Measurements from ENCODE around the gene METTL25B. TPM values are rescaled to one million over a fixed set of nuclear protein-coding genes. Genes with fewer than 3 reads are reported as not detected.
A peak's percentile ranks its signal among the peaks of the same experiment; 100 is the strongest.

The METTL25B gene
- total and polyA plus RNA-seq, 4 donors = 6.9 to 13.5 (median 11.5) TPM

GRCh38 chr1:156765666-156766065 is 37.4 kb downstream of the METTL25B start:
- 90% methylated on average over 5 of the region's 5 CpGs for WGBS

DNA sequence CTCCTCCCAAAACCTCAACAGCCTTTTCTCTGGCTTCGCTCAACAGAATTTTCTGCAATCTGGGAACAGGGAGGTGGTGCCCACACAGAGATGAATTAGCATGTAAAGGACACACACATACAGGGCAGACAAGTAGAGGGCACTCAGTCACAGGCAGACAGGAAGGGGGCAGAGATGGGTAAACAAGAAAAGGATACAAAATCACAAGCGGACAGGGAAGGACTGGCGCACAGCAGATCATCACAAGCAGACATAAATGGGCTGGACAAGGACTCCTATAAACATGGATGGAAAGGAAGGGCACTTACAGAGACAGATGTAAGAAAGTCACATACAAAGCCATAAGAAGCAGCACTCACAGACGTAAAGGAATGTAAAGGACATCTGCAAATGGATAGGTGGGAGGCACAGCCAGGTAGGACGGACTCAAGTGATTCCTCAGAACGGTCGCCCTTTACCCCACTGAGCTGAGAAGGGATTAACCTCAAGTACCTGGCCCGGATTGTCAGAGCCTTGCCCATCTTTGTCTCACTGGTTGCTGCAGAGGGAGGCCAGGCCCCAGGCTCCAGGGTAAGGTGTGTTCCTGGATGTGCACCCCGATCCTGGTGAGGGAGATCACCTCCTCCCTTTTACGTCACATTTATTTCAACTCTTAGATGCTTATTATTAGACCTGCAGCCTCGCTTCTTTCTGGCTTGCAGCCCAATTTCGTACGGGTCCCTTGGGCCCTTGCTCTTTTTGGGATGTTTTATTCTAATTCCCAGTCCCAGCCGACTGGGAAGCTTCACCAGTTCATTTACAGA is 38.2 kb downstream of the METTL25B start:
- DNase-seq (ENCODE audit: low spot score) = no peak
- Histone ChIP-seq H3K9ac (ENCODE audit: low read depth in 1 of 2, low read length in 2 of 2) (peak overlapping the region; percentile 78 to 96), H3K36me3 (ENCODE audit: control insufficient read depth in 4 of 4, insufficient read depth in 3 of 4, low read depth in 1 of 4, low read length in 3 of 4) (peaks cover 0 to 4% (median under 1%) of the 10 kb centered on the region in 4 donors), H3K4me3 (ENCODE audit: low read depth in 1 of 3, low read length in 3 of 3) (peak overlapping the region; percentile 57 to 91 (median 76)), H3K9me3 (ENCODE audit: control insufficient read depth in 4 of 4, low read length in 3 of 4) (no peaks in the 10 kb centered on the region), H3K27me3 (ENCODE audit: control insufficient read depth in 4 of 4, insufficient read depth in 4 of 4, low read length in 3 of 4) (no peaks in the 10 kb centered on the region), H3K4me1 (ENCODE audit: control insufficient read depth in 4 of 4, insufficient read depth in 4 of 4, low read length in 3 of 4) (peaks cover 3 to 28% (median 26%) of the 10 kb centered on the region in 4 donors), H3K27ac (ENCODE audit: low read depth in 1 of 2, low read length in 2 of 2) (peak overlapping the region; percentile 76 to 87)
- TF ChIP-seq REST (IDR thresholded peaks at IDR 0.05) = no peak
- TF ChIP-seq GABPA (IDR thresholded peaks at IDR 0.05 in 1 of 2, conservative IDR thresholded peaks at IDR 0.05 in 1 of 2) = no peak
- TF ChIP-seq TAF1 (conservative IDR thresholded peaks at IDR 0.05) = peak; percentile 3
- no peak for TF ChIP-seq ZBTB33 (IDR thresholded peaks at IDR 0.05)
- TF ChIP-seq FOXA1 (IDR thresholded peaks at IDR 0.05) = no peak
- TF ChIP-seq EGR1 (IDR thresholded peaks at IDR 0.05; ENCODE audit: low read depth in 2 of 2) = no peak
- no peak for TF ChIP-seq SP1 (IDR thresholded peaks at IDR 0.05)
- 7% methylated on average over 14 of the region's 14 CpGs for WGBS

More at GRCh38 chr1:156765666-156766065, 37.4 kb downstream of the METTL25B start:
- H3K36me3 ChIP-seq (ENCODE audit: control insufficient read depth in 4 of 4, insufficient read depth in 3 of 4, low read depth in 1 of 4, low read length in 3 of 4) = no peaks in the 10 kb centered on the region
- no peak for DNase-seq (ENCODE audit: low spot score)
- H3K9ac ChIP-seq (ENCODE audit: low read depth in 1 of 2, low read length in 2 of 2) = no peak overlapping the region
- peak overlapping the region in 1 of 3 donors; percentile 76 for H3K4me3 ChIP-seq (ENCODE audit: low read depth in 1 of 3, low read length in 3 of 3)
- H3K27me3 ChIP-seq (ENCODE audit: control insufficient read depth in 4 of 4, insufficient read depth in 4 of 4, low read length in 3 of 4) = no peaks in the 10 kb centered on the region
- H3K9me3 ChIP-seq (ENCODE audit: control insufficient read depth in 4 of 4, low read length in 3 of 4) = no peaks in the 10 kb centered on the region
- H3K27ac ChIP-seq (ENCODE audit: low read depth in 1 of 2, low read length in 2 of 2) = no peak overlapping the region
- no peak for TF ChIP-seq RAD21 (IDR thresholded peaks at IDR 0.05)
- TF ChIP-seq HNF4G (IDR thresholded peaks at IDR 0.05) = no peak
- TF ChIP-seq SP1 (IDR thresholded peaks at IDR 0.05) = no peak
- no peak for TF ChIP-seq FOXA1 (IDR thresholded peaks at IDR 0.05)
- TF ChIP-seq EGR1 (IDR thresholded peaks at IDR 0.05; ENCODE audit: low read depth in 2 of 2) = no peak
- no peak for TF ChIP-seq HNF4A (conservative IDR thresholded peaks at IDR 0.05)
- TF ChIP-seq NR2F2 (IDR thresholded peaks at IDR 0.05) = no peak
- peaks cover 3 to 28% (median 25%) of the 10 kb centered on the region in 4 donors for H3K4me1 ChIP-seq (ENCODE audit: control insufficient read depth in 4 of 4, insufficient read depth in 4 of 4, low read length in 3 of 4)

Measured in liver (tissue), 9 donors.